DND-41 (cell line): ENCODE results near the gene ZNF28.
"Not testable (repeated sequence)": the region's sequence is repeated elsewhere in the genome, so short reads cannot be mapped to it uniquely, and the experiment has no call there.

Experiments
- ATAC-seq: fragments of 200-7000 bp; cut with Tn5 transposase; 3 replicates; pipeline ENCODE4 v1.9.1; 2021; ENCODE audit warnings: low read depth; ENCODE audit not compliant: insufficient read depth
- DNase-seq: peaks from one replicate; pipeline ENCODE4 v3.0.0-alpha.2; 2020
- H2AFZ ChIP-seq: 2 replicates; pipeline ENCODE4 v1.6.0; 2012; ENCODE audit warnings: low read depth, low read length
- H3K27ac ChIP-seq: 2 replicates; pipeline ENCODE4 v1.5.1; 2012; ENCODE audit warnings: low read length, inconsistent platforms
- H3K27me3 ChIP-seq: fragments of 200-600 bp; sonication (generic); 2 replicates; pipeline ENCODE4 v1.6.0; 2012; ENCODE audit warnings: low read length, mild to moderate bottlenecking, inconsistent platforms; ENCODE audit not compliant: insufficient read depth, poor library complexity
- H3K36me3 ChIP-seq: 2 replicates; pipeline ENCODE4 v1.5.1; 2012; ENCODE audit warnings: low read length, inconsistent platforms; ENCODE audit not compliant: insufficient read depth
- H3K4me1 ChIP-seq: 2 replicates; pipeline ENCODE4 v1.5.1; 2012; ENCODE audit warnings: mild to moderate bottlenecking, low read length; ENCODE audit not compliant: insufficient read depth
- H3K4me2 ChIP-seq: 2 replicates; pipeline ENCODE4 v1.6.0; 2012; ENCODE audit warnings: mild to moderate bottlenecking, moderate library complexity, low read length, inconsistent platforms; ENCODE audit not compliant: insufficient read depth
- H3K4me3 ChIP-seq, 2 experiments: fragments of 200-600 bp in 1 of 2; shearing (Covaris generic) in 1 of 2; 2 replicates each; pipeline ENCODE4 v1.5.1; 2012 to 2016; ENCODE audit warnings: inconsistent platforms in 2 of 2, low read length in 2 of 2, mild to moderate bottlenecking in 2 of 2, low read depth in 1 of 2, moderate library complexity in 1 of 2
- H3K79me2 ChIP-seq: 2 replicates; pipeline ENCODE4 v1.6.0; 2012; ENCODE audit warnings: low read length, inconsistent platforms; ENCODE audit not compliant: insufficient read depth
- H3K9ac ChIP-seq: 2 replicates; pipeline ENCODE4 v1.6.0; 2012; ENCODE audit warnings: low read depth, mild to moderate bottlenecking, inconsistent platforms, low read length, moderate library complexity
- H3K9me3 ChIP-seq: 2 replicates; pipeline ENCODE4 v1.5.1; 2012; ENCODE audit warnings: low read length, moderate library complexity, mild to moderate bottlenecking, inconsistent platforms; ENCODE audit not compliant: insufficient read depth, severe bottlenecking
- H4K20me1 ChIP-seq: 2 replicates; pipeline ENCODE4 v1.6.0; 2012; ENCODE audit warnings: low read length; ENCODE audit not compliant: insufficient read depth
- CTCF ChIP-seq: IDR thresholded peaks from 2 replicates; pipeline ENCODE4 v1.5.1; 2012; ENCODE audit warnings: borderline replicate concordance, low read length, moderate library complexity, mild to moderate bottlenecking; ENCODE audit not compliant: poor library complexity, severe bottlenecking; ENCODE audit errors: extremely low read depth
- EZH2 ChIP-seq: IDR thresholded peaks from 3 replicates; pipeline ENCODE4 v1.6.1; 2012; ENCODE audit warnings: borderline replicate concordance, low read depth, mild to moderate bottlenecking, moderate library complexity, low read length, inconsistent platforms; ENCODE audit not compliant: severe bottlenecking

Gene ZNF28

GRCh38 chr19:52809801-52810200 is 11.6 kb downstream of the ZNF28 start:
- Histone ChIP-seq H3K9ac (no peak overlapping the region), H3K4me1 (no peaks in the 10 kb centered on the region), H2AFZ (no peak overlapping the region), H3K27me3 (no peaks in the 10 kb centered on the region), H3K9me3 (no peaks in the 10 kb centered on the region), H3K36me3 (peaks cover 48% of the 10 kb centered on the region), H3K79me2 (peaks cover 2% of the 10 kb centered on the region; the same call in 1 of the 2 replicates), H4K20me1 (no peaks in the 10 kb centered on the region), H3K4me3 (no peak overlapping the region), H3K4me2 (no peak overlapping the region), H3K27ac (no peak overlapping the region)
- no peak for TF ChIP-seq EZH2
- no peak for TF ChIP-seq CTCF
- DNase-seq (no peak), ATAC-seq (no peak)

- H4K20me1 ChIP-seq, H2AFZ ChIP-seq, H3K27me3 ChIP-seq, H3K4me3 ChIP-seq, H3K4me1 ChIP-seq, H3K4me2 ChIP-seq, H3K79me2 ChIP-seq, DNase-seq, H3K27ac ChIP-seq, H3K9ac ChIP-seq, ATAC-seq: not testable (repeated sequence)
- Histone ChIP-seq H3K9me3 (peaks cover 13% of the 10 kb centered on the region), H3K36me3 (peaks cover 61% of the 10 kb centered on the region)
These were observed 21.3 kb downstream of the ZNF28 start for GRCh38 chr19:52799950-52800640.

- Histone ChIP-seq H3K79me2 (peaks cover 2% of the 10 kb centered on the region; the same call in 1 of the 2 replicates), H3K4me1 (peaks cover 39% of the 10 kb centered on the region), H4K20me1 (no peaks in the 10 kb centered on the region), H2AFZ (no peak overlapping the region), H3K9ac (no peak overlapping the region), H3K36me3 (no peaks in the 10 kb centered on the region), H3K4me3 (no peak overlapping the region), H3K27me3 (no peaks in the 10 kb centered on the region), H3K9me3 (no peaks in the 10 kb centered on the region), H3K4me2 (no peak overlapping the region), H3K27ac (no peak overlapping the region)
- DNase-seq = no peak
- TF ChIP-seq EZH2 = no peak
- TF ChIP-seq CTCF = no peak
- no peak for ATAC-seq
These were observed 32.0 kb downstream of the ZNF28 start for GRCh38 chr19:52789440-52789839.

- Histone ChIP-seq H3K4me3 (peak within 1 kb of the TSS; percentile 31 to 83; a peak in 3 of 4 replicates), H3K4me2 (peak within 1 kb of the TSS; percentile 86), H2AFZ (peak within 1 kb of the TSS; percentile 92), H3K4me1 (peaks cover 39% of the 10 kb centered on the region), H3K9ac (peak within 1 kb of the TSS; percentile 59), H3K27ac (peak within 1 kb of the TSS; percentile 80)
- TF ChIP-seq CTCF = peak; percentile 4
- H3K27me3 ChIP-seq, H3K79me2 ChIP-seq, H4K20me1 ChIP-seq, H3K9me3 ChIP-seq, H3K36me3 ChIP-seq: not testable (repeated sequence)
- peak; percentile 97 for ATAC-seq
- peak; percentile 88 for DNase-seq
These were observed 34.7 kb downstream of the ZNF28 start, which contains the start of gene ZNF600 for GRCh38 chr19:52786464-52787354. ZNF600 (minus strand) TSS chr19:52786791; CDS start chr19:52778888, 7,903 bp downstream.
